ENCODE measurements around the gene TMEM164.

The TMEM164 gene

GRCh38 chrX:110118530-110118929 is 115.6 kb downstream of the TMEM164 start:
- H3K9ac ChIP-seq (ENCODE audit: low read depth, low read length): no peak overlapping the region
- H3K4me3 ChIP-seq (ENCODE audit: low read length): no peak overlapping the region
- H3K4me1 ChIP-seq (ENCODE audit: insufficient read depth, low read length): no peaks in the 10 kb centered on the region
- no peaks in the 10 kb centered on the region for H3K36me3 ChIP-seq (ENCODE audit: insufficient read depth, low read length)
- no peaks in the 10 kb centered on the region for H3K9me3 ChIP-seq (ENCODE audit: insufficient read depth, low read depth, low read length)
- no peaks in the 10 kb centered on the region for H3K27me3 ChIP-seq (ENCODE audit: insufficient read depth, low read length)
- WGBS: 95% methylated on average over 3 of the region's 4 CpGs
- no peak overlapping the region for H3K27ac ChIP-seq (ENCODE audit: low read depth, low read length)

DNA sequence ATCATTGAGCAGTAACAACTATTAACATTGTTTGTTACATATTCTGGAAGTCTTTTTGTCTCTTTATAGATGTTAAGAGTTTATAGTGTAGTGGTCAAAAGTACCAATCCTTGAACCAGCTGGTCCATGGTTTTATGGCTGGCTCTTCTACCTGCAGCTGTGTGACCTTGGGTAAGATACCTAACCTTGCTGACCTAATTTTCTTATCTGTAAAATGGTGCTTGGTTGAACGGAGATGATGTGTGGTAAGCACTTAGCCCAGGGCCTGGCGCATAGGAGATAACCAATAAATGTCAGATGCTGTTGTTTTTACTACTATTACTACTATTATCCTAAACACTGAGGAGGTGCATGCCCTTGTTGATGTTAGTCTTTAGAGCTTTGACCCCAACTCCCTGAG is 116.6 kb downstream of the TMEM164 start:
- no peak overlapping the region for H3K9ac ChIP-seq (ENCODE audit: low read depth, low read length)
- no peaks in the 10 kb centered on the region for H3K27me3 ChIP-seq (ENCODE audit: insufficient read depth, low read length)
- no peaks in the 10 kb centered on the region for H3K36me3 ChIP-seq (ENCODE audit: insufficient read depth, low read length)
- H3K4me1 ChIP-seq (ENCODE audit: insufficient read depth, low read length): no peaks in the 10 kb centered on the region
- H3K4me3 ChIP-seq (ENCODE audit: low read length): no peak overlapping the region
- no peak overlapping the region for H3K27ac ChIP-seq (ENCODE audit: low read depth, low read length)
- H3K9me3 ChIP-seq (ENCODE audit: insufficient read depth, low read depth, low read length): no peaks in the 10 kb centered on the region
- no CpG with 5 or more reads among the region's 2 CpGs for WGBS

DNA sequence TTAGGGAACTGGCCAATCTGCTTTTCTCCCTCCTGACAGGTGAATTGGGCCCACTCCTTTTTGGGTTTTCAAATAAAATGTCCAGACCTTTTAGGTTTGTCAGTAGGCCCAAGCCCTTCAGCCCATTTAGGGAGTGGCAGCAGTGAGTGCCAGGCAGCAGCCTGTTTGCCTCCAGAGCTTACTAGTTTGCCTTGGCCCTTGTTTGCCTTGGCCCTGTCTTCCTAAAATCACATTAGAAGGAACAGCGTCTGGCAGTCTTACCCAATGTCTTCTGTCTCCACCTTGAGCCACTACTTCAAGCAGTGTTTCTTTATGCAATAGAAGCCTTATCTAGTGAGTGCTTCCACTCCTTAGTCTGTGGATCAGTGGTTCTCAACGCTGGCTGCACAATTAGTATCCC is 117.1 kb downstream of the TMEM164 start:
- 0 out of 2 replicates have a peak, but pooled peaks cover 2% of the 10 kb centered on the region for H3K4me1 ChIP-seq (ENCODE audit: insufficient read depth, low read length)
- no peak overlapping the region for H3K9ac ChIP-seq (ENCODE audit: low read depth, low read length)
- no peak overlapping the region for H3K4me3 ChIP-seq (ENCODE audit: low read length)
- H3K9me3 ChIP-seq (ENCODE audit: insufficient read depth, low read depth, low read length): no peaks in the 10 kb centered on the region
- WGBS: 94% methylated on average over 2 of the region's 2 CpGs
- no peaks in the 10 kb centered on the region for H3K27me3 ChIP-seq (ENCODE audit: insufficient read depth, low read length)
- no peaks in the 10 kb centered on the region for H3K36me3 ChIP-seq (ENCODE audit: insufficient read depth, low read length)
- no peak overlapping the region for H3K27ac ChIP-seq (ENCODE audit: low read depth, low read length)

DNA sequence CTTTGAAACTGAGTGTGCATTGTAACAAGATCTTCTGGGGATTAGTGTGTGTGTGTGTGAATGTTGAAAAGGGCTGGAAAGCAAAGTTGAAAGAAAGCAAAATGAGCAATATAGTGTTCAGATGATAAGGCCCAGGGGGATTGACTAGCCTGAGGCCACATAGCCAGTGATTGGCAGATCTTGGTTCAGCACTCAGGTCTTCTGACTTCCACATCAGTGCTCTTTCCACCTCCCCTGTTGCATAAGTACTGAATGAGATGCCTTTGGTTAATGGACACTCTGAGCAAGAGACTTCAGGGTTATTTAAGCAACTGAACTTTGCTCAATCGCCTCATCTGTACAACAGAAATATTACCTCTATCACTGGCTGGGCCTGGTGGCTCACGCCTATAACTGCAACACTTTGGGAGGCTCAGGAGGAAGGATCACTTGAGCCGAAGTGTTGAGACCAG is 120.4 kb downstream of the TMEM164 start:
- Histone ChIP-seq H3K27ac (ENCODE audit: low read depth, low read length) (no peak overlapping the region), H3K4me3 (ENCODE audit: low read length) (no peak overlapping the region), H3K9ac (ENCODE audit: low read depth, low read length) (no peak overlapping the region), H3K36me3 (ENCODE audit: insufficient read depth, low read length) (no peaks in the 10 kb centered on the region), H3K4me1 (ENCODE audit: insufficient read depth, low read length) (0 out of 2 replicates have a peak, but pooled peaks cover 6% of the 10 kb centered on the region), H3K27me3 (ENCODE audit: insufficient read depth, low read length) (no peaks in the 10 kb centered on the region), H3K9me3 (ENCODE audit: insufficient read depth, low read depth, low read length) (no peaks in the 10 kb centered on the region)
- WGBS: 96% methylated on average over 3 of the region's 3 CpGs

- Histone ChIP-seq H3K27me3 (ENCODE audit: insufficient read depth, low read length) (no peaks in the 10 kb centered on the region), H3K9ac (ENCODE audit: low read depth, low read length) (no peak overlapping the region), H3K9me3 (ENCODE audit: insufficient read depth, low read depth, low read length) (no peaks in the 10 kb centered on the region), H3K4me1 (ENCODE audit: insufficient read depth, low read length) (0 out of 2 replicates have a peak, but pooled peaks cover 6% of the 10 kb centered on the region), H3K27ac (ENCODE audit: low read depth, low read length) (no peak overlapping the region), H3K4me3 (ENCODE audit: low read length) (no peak overlapping the region), H3K36me3 (ENCODE audit: insufficient read depth, low read length) (no peaks in the 10 kb centered on the region)
- WGBS: 70% methylated on average over 9 of the region's 9 CpGs
Measured at GRCh38 chrX:110125446-110126162, 122.7 kb downstream of the TMEM164 start.

GRCh38 chrX:110131031-110131430 is 128.1 kb downstream of the TMEM164 start:
- WGBS: no CpG with 5 or more reads among the region's 1 CpG
- no peak overlapping the region for H3K27ac ChIP-seq (ENCODE audit: low read depth, low read length)
- H3K4me3 ChIP-seq (ENCODE audit: low read length): no peak overlapping the region
- no peaks in the 10 kb centered on the region for H3K9me3 ChIP-seq (ENCODE audit: insufficient read depth, low read depth, low read length)
- no peak overlapping the region for H3K9ac ChIP-seq (ENCODE audit: low read depth, low read length)
- no peaks in the 10 kb centered on the region for H3K4me1 ChIP-seq (ENCODE audit: insufficient read depth, low read length)
- H3K27me3 ChIP-seq (ENCODE audit: insufficient read depth, low read length): no peaks in the 10 kb centered on the region
- H3K36me3 ChIP-seq (ENCODE audit: insufficient read depth, low read length): no peaks in the 10 kb centered on the region

DNA sequence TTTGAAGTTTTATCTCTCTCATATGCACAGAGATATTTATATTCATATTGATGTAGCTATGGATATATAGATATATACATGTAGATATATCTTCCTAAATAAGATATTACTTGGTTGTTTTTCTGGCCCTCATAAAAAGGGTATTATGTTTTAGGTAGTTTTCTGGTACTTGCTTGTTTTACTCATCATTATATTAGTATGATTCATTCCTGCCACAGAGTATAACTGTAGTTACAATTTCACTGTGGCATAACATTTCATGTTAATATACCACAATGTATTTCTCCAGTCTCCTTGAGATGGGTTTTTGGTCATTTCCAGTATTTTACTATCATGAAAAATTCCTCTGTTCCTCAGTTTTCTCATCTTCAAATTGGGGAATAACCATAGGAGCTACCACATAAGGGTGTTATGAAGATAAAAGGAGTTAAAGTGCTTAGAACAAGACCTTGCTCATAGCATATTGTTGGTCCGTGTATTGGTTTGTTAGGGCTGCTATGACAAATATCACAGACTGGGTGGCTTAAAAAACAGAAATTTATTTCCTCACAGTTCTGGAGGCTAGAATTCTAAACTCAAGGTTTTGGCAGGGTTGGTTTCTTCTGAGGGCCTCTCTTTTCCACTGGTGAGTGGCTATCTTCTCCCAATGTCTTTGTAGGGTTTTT is 129.7 kb downstream of the TMEM164 start:
- no peaks in the 10 kb centered on the region for H3K36me3 ChIP-seq (ENCODE audit: insufficient read depth, low read length)
- WGBS: 100% methylated on average over 1 of the region's 1 CpG
- no peaks in the 10 kb centered on the region for H3K27me3 ChIP-seq (ENCODE audit: insufficient read depth, low read length)
- H3K9ac ChIP-seq (ENCODE audit: low read depth, low read length): no peak overlapping the region
- no peaks in the 10 kb centered on the region for H3K9me3 ChIP-seq (ENCODE audit: insufficient read depth, low read depth, low read length)
- H3K27ac ChIP-seq (ENCODE audit: low read depth, low read length): no peak overlapping the region
- no peak overlapping the region for H3K4me3 ChIP-seq (ENCODE audit: low read length)
- no peaks in the 10 kb centered on the region for H3K4me1 ChIP-seq (ENCODE audit: insufficient read depth, low read length)

- Histone ChIP-seq H3K36me3 (ENCODE audit: insufficient read depth, low read length) (no peaks in the 10 kb centered on the region), H3K27me3 (ENCODE audit: insufficient read depth, low read length) (no peaks in the 10 kb centered on the region), H3K9me3 (ENCODE audit: insufficient read depth, low read depth, low read length) (no peaks in the 10 kb centered on the region), H3K27ac (ENCODE audit: low read depth, low read length) (no peak overlapping the region), H3K4me3 (ENCODE audit: low read length) (no peak overlapping the region), H3K4me1 (ENCODE audit: insufficient read depth, low read length) (no peaks in the 10 kb centered on the region), H3K9ac (ENCODE audit: low read depth, low read length) (no peak overlapping the region)
- 90% methylated on average over 5 of the region's 5 CpGs for WGBS
Measured at GRCh38 chrX:110133735-110134370, 130.9 kb downstream of the TMEM164 start.

GRCh38 chrX:110135618-110136017 is 132.7 kb downstream of the TMEM164 start:
- no peak overlapping the region for H3K4me3 ChIP-seq (ENCODE audit: low read length)
- WGBS: 92% methylated on average over 1 of the region's 1 CpG
- H3K36me3 ChIP-seq (ENCODE audit: insufficient read depth, low read length): no peaks in the 10 kb centered on the region
- H3K27me3 ChIP-seq (ENCODE audit: insufficient read depth, low read length): no peaks in the 10 kb centered on the region
- no peaks in the 10 kb centered on the region for H3K4me1 ChIP-seq (ENCODE audit: insufficient read depth, low read length)
- H3K27ac ChIP-seq (ENCODE audit: low read depth, low read length): no peak overlapping the region
- no peaks in the 10 kb centered on the region for H3K9me3 ChIP-seq (ENCODE audit: insufficient read depth, low read depth, low read length)
- H3K9ac ChIP-seq (ENCODE audit: low read depth, low read length): no peak overlapping the region

GRCh38 chrX:110136136-110136535 is 133.2 kb downstream of the TMEM164 start:
- no peaks in the 10 kb centered on the region for H3K36me3 ChIP-seq (ENCODE audit: insufficient read depth, low read length)
- H3K4me1 ChIP-seq (ENCODE audit: insufficient read depth, low read length): no peaks in the 10 kb centered on the region
- no peak overlapping the region for H3K9ac ChIP-seq (ENCODE audit: low read depth, low read length)
- H3K27ac ChIP-seq (ENCODE audit: low read depth, low read length): no peak overlapping the region
- H3K9me3 ChIP-seq (ENCODE audit: insufficient read depth, low read depth, low read length): no peaks in the 10 kb centered on the region
- H3K4me3 ChIP-seq (ENCODE audit: low read length): no peak overlapping the region
- WGBS: 90% methylated on average over 4 of the region's 4 CpGs
- H3K27me3 ChIP-seq (ENCODE audit: insufficient read depth, low read length): no peaks in the 10 kb centered on the region

DNA sequence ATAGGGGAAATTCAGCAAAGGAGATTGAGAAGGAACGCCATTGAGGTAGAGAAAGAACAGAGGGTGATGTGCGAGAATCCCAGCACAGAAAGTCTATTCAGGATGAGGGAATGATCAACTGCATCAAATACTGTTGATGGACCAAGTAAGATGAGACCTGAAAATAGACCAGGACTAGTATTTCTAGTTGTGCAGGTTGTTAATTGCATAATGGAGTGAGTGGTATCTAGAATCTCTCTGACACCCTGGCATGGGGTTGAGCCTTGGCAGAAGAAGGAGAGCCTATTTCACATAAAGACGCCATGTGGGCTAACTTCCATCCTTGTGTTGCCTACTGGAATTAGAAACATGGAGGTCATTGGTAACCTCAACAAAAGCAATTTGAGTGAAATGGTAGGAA is 135.6 kb downstream of the TMEM164 start:
- Histone ChIP-seq H3K9ac (ENCODE audit: low read depth, low read length) (no peak overlapping the region), H3K4me1 (ENCODE audit: insufficient read depth, low read length) (no peaks in the 10 kb centered on the region), H3K4me3 (ENCODE audit: low read length) (no peak overlapping the region), H3K27ac (ENCODE audit: low read depth, low read length) (no peak overlapping the region), H3K27me3 (ENCODE audit: insufficient read depth, low read length) (no peaks in the 10 kb centered on the region), H3K36me3 (ENCODE audit: insufficient read depth, low read length) (no peaks in the 10 kb centered on the region), H3K9me3 (ENCODE audit: insufficient read depth, low read depth, low read length) (no peaks in the 10 kb centered on the region)
- 95% methylated on average over 3 of the region's 3 CpGs for WGBS
